GM10266 (cell line): ENCODE data around the gene LRRC52.

Experiments
- DNase-seq: peaks from one replicate; pipeline ENCODE4 v3.0.0; 2012; ENCODE audit errors: extremely low spot score
- TF ChIP-seq, protein P1 (sequence below): IDR thresholded peaks from 2 replicates; pipeline ENCODE4 v1.5.1; 2012; ENCODE audit warnings: mild to moderate bottlenecking, low read depth; ENCODE audit not compliant: control insufficient read depth, insufficient read depth; ENCODE audit errors: missing control alignments

The LRRC52 gene

DNA sequence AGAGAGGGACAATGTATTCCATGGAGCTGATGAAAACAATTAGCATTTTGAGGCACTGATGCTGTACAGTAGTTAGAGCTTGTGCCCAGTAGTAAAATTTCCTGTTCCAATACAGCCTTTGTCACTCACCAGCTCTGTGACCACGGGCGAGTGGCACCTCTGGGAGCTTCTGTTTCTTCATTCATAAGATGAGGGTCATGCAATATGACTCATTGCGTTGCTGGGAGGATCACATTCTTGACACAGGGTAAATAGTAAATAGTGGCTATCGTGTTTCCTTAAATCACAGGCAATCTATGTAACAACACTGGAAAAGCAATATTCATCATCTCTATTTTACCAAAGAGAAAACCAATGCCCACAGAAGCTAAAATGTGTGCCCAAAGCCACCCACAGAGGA is 4.5 kb upstream of the LRRC52 start:
- DNase-seq = no peak
- TF ChIP-seq, protein P1, sequence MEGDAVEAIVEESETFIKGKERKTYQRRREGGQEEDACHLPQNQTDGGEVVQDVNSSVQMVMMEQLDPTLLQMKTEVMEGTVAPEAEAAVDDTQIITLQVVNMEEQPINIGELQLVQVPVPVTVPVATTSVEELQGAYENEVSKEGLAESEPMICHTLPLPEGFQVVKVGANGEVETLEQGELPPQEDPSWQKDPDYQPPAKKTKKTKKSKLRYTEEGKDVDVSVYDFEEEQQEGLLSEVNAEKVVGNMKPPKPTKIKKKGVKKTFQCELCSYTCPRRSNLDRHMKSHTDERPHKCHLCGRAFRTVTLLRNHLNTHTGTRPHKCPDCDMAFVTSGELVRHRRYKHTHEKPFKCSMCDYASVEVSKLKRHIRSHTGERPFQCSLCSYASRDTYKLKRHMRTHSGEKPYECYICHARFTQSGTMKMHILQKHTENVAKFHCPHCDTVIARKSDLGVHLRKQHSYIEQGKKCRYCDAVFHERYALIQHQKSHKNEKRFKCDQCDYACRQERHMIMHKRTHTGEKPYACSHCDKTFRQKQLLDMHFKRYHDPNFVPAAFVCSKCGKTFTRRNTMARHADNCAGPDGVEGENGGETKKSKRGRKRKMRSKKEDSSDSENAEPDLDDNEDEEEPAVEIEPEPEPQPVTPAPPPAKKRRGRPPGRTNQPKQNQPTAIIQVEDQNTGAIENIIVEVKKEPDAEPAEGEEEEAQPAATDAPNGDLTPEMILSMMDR = no peak

- no peak for DNase-seq
- TF ChIP-seq, protein P1 = no peak
These were observed 3.9 kb upstream of the LRRC52 start for GRCh38 chr1:165539908-165540307.

- no peak for DNase-seq
- TF ChIP-seq, protein P1 = no peak
These were observed 1.7 kb upstream of the LRRC52 start for GRCh38 chr1:165542015-165542631.

GRCh38 chr1:165542647-165543046 is 1.2 kb upstream of the LRRC52 start:
- no peak for DNase-seq
- TF ChIP-seq, protein P1 = no peak

DNA sequence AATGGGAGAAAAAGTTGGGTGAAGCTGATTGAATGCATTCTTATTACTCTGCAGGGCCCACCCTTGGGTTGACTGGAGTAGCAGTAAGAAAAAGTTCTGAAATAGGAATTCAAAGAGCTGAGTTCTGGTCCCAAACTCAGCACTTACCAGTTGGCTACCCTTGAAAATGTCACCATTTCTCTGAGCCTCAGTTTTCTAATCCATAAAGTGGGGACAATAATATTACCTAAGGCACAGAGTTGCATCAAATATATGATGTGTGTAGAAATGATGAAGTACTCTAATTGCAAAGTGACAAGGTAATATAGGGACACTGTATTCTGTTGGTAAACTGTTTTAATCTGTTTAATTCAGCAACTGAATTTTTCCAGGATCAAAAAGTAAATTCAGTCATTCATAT is 1.2 kb downstream of the LRRC52 start:
- TF ChIP-seq, protein P1 = no peak
- DNase-seq = no peak

- TF ChIP-seq, protein P1 = no peak
These were observed 2.2 kb downstream of the LRRC52 start for GRCh38 chr1:165545974-165546373.

DNA sequence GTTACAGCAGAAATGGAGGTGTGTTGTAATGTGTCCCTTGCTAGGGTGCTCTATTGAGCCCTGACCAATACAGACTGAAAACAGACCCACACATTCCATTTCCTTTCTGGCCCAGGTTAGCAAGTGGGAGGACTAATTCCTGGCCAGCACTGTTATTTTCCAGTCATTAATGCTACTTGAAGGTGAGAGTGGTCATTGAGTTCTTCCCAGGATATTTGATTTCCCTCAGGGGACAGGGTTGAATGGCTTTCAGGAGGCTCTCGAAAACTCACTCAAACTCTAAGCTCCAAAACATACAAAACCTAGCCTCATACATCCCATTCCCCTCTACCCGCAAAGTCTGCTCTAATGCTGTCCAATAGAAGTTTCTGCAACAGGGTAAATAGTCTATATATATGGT is 6.2 kb downstream of the LRRC52 start:
- no peak for DNase-seq
- TF ChIP-seq, protein P1 = no peak

More at GRCh38 chr1:165545974-165546373, 2.2 kb downstream of the LRRC52 start:
- DNase-seq = no peak
